M059J (cell line): ENCODE measurements around the gene AANAT. TPM values are rescaled to one million over a fixed set of nuclear protein-coding genes. Genes with fewer than 3 reads are reported as not detected.

Experiments used
- DNase-seq: peaks from one replicate; pipeline ENCODE4 v3.0.0-alpha.2; 2012; ENCODE audit warnings: low read depth
- total RNA-seq: library from RNA; depleted of rRNA; stranded (reverse); fragments of >200 nt; shearing (Covaris generic); gene quantifications from 2 replicates; pipeline ENCODE4 v1.2.3, GENCODE V29; 2014

The AANAT gene
- total RNA-seq, 1 experiment from 2014 or later, result not detected

DNA sequence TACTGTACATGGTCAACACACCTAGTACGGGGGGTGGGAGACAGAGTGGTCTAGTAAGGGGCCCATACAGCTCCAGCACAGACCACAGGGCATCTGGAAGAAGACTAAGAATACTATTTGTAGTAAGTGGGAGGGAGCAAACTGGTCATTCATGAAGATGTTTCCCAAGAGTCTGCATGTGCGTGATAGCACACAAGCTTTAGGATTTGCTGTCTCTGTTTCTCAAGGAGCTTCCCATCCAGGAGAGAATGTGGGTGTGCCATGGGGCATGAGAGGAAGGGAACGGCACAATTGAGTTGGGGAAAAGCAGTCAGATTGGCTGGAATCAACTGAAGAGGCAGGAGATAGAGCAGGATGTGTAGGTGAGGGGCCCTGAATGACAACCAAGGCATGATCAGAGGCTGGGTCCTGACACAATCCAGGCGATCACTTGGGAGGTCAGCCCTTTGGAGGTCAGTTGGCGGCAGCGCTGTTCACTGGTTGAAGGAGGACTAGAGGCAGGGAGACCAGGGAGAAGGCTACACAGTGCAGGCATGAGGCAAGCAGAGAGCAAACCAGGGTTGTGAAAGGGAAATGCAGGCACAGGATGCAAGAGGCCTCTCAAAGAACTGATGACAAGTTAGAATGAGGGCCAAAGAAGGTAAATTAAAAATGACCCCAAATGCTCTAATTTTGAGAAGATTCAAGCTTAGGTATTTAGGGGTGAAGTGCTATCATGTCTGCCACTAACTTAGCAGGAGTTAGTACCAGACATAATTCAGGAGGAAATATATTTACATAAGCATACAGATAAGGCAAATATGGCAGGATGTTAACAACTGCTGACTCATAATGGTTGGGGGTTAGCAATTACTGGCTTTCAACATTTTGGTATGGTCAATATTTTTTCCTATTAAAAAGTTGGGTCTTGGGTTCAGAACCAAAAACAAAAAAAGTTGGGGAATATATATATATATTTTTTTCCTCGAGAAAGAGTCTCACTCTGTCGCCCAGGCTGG, 24.8 kb upstream of the AANAT start:
- no peak for DNase-seq

DNA sequence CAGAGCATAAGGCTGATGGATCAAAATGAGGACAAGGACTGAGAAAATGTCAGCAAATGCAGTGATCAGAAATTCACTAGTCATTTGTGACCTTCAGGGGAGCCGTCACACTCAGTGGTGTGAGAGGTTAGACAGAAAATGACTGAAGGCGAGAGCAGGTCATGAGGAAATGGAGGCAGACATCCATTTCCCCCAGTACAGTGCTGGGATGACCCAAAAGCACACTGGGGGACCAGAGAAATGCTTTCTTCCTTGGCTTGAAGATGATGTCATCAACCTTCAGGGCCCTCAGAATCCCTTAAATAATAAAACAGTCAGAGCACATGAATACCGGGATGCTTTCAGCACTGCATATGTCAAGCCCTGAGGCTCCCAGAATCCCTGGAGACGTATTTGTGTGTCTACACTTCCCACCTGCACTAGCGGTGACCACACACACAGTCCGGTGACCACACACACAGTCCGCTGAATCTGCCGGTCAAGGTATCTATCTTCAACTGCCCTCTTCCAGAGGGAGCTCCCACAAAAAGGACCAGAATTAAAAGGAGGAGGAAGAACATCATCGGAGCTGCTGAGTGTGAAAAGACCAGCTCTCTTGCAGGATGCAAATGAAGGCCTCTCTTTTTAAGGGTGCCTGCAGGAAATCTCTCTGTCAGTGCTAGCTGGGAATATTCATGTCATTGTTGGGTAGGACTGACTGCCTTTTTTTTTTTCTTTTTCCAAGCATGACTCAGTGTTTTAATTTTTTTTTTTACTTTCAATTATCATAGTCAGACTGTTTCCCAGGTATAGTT, 22.7 kb upstream of the AANAT start:
- peak; percentile 73 for DNase-seq

DNA sequence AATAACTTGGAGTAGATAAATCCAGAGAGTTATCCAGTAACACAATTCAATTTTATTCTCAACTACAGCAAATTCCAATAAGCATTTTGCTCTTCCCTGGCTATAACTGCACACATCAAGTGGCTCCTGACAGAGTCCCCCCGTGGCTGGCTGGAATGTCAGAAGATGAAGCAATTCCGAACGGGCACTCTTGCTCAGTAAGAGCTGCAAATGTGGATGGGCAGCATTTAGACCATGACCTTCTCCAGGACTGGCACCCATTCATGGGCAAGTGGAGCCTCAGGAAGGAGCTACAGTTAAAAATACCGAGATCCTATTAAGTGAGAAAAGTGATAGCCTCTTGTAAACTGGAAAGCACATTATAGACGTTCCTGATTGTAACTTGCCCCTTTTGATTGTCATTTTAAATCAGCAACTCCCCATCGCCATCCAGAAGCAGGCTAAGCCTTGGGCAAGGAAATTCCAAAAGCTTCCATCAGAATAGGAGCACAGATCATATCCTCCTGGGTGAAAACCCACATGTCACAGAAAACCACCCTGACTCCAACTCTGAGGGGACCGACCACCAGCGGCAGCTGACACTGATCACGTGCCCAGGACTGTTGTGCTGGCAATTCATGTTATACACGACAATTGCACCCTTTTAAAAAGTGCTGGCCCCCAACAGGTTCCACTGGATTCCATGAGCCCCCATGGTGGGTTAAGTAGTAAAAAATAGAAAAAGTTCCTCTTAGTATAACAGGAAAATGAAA, 21.5 kb upstream of the AANAT start:
- no peak for DNase-seq

DNA sequence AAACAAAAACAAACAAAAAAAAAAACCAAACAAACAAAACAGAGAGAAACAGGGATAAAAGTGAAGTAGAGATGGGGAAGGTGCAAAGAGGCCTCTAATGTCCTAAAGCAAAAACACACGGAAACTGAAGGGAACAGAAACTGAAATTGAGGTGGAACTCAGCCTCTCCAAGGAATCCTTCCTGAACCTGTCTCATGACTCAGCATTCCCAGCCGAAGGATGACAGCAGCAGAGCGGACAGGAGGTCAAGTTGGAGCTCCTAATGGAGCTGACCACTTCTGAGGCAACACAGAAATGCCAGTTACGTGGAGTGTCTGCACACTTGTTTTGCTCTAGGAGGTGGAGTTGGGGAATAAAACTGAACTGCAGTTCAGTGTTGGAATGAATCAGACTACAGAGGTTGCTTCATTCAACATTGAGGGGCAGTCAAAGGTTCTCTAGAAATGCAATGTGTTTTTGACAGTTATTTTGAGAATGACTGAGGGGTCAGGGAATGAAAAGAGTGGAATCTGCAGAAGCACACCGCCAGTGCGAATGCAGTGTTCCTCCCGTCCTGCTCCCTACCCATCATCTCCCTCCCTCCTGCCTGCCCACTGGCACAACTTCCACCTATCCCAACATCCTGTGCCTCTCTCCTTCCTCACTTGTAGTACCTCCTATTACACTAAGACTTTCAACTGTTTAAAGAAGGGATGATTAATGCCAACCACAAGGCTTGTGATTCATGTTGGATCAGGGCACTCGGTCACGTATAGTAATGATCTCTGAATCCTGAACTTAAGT, 20.8 kb upstream of the AANAT start:
- peak; percentile 96 for DNase-seq

DNA sequence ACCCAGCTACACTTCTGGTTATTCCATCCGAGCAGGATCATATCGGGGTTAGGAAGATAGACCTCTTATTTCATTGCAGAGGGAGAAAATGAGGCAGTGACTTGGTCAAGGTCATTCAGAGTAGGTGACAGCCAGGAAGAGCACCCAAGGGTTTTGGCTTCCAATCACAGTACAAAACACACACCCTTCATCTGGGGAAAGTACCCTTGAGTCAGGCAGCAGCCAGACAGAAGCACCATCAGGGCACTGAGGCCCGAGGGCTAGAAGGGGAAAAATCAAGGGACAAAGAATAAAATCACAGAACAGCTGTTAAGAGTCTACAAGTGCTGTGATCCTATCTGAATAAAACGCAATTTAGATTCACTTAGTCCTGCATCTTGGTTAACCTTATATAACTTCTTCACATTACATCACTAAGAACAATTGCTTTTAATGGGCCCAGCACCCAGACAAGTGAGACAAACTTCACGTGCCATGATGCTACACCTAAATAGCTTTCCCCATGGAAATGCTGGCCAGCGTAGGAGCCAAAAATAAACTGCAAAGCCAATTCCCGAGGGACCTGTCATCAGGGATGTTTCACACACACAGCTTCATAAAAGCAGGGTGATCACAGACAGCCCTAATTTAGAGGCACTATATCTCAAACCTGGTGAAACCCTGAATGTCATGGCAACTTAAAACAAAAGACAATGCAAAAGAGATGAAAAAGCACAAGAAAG, 19.3 kb upstream of the AANAT start:
- peak; percentile 75 for DNase-seq

DNA sequence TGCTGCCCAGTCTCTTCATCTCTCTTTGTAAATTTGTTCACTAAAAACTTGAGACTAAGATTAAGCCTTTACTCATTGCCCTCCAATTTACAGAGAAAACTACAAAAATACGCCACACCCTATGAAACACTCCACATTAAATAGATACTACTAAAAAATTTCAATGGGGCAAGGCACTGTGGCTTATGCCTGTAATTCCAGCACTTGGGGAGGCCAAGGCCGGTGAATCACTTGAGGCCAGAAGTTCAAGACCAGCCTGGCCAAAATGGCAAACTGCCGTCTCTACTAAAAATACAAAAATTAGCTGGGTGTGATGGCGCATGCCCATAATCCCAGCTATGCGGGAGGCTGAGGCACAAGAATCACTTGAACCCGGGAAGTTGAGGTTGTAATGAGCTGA, 18.3 kb upstream of the AANAT start:
- DNase-seq, result peak; percentile 46

DNA sequence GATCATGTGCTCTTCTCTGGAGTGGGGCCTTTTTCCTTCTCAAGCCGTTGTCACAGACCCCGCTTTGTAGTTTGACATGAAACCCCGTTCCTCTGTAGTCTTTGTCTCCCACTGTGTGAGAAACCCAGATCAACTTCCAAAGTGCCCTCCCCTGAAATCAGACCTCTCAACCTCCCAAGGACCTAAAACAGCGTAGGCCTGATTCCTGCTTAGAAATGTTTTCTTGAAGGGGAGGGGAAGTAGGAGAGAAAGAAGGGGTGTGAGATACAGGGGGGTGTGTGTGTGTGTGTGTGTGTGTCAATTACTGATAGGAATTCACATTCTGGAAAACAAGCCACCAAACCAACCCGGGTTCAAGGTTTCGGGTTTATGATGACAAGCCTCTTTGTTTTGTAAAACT, 15.9 kb upstream of the AANAT start:
- no peak for DNase-seq

DNA sequence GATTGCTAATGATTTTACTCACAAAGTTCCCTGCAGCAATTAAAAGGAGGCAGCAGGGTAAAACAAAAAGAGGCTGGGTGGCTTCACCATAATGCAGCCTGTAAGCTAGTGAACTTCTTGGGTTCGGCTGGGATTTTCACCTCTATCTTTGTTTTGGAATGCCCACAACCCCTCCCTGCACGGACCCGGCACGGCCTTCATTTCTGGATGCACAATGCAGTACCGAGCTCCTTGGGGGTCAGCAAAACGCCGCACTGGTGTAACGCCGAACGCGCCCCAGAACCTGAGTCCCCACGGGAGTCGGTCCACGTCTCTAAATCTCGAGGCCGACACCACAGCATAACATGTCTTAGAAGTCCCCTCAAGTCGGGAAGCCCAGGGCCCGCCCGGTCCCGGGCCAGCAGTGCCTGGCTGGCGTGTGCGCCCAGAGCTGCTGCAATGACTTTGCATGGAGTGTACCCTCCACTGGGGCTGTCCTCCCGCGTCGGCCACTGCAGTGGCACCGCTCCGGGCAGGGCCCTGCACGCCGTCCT, 15.2 kb upstream of the AANAT start:
- DNase-seq, result no peak

DNA sequence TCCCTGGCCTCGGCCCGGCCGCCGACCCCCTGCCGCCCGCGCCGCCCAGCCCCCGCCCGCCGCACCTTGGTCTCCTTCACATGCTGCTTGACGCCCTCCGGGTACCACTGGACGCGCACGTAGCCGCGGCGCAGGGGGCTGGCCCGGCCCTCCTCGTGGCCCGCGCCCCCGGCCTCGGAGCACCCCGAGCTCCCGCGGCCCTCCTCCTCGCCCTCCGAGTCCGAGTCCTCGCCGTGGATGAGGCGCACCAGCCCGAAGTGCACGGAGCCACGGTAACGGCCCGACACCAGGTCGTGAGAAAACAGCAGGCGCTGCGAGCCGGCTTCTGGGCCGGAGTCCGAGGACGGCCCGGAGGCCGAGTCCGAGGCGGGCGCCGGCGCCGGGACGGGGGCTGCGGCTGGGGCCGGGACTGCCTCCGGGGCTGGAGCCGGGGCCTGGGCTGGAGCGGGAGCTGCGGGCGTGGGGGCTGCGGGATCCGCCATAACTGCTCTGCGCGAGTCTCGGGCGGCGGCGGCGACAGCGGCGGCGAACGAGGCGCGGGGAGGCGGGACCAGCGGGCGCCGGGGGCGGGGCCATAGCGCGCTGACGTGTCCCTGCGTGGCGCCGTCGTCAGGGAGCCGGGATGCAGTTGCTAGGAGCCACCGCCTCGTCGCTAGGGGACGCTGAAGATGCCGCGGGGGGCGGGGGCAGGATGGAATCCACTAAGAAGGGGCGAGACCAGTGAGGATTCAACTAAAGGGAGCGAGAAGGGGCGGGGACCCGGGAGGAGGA, 14.6 kb upstream of the AANAT start, which contains the start of gene UBE2O:
Gene UBE2O (minus strand): TSS at position 493 of the 771 bp plus-strand sequence. CDS start 11 bp downstream, at position 482.
- DNase-seq, result peak; percentile 77

DNA sequence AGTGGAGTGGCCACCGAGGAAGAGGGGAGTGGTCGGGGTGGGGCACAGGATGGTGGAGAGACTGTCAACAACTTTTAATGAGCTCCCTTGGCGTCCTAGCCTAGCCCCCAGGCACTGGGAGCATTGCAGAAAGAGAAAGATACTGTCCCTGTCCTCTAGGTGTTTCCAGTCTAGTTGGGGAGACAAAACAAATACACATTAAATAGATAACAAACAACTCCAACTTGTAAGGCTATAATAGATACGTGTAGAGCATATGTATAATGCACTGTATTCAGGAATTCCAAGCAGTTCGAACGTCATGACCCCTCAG, 14.0 kb upstream of the AANAT start:
- DNase-seq, result no peak

DNA sequence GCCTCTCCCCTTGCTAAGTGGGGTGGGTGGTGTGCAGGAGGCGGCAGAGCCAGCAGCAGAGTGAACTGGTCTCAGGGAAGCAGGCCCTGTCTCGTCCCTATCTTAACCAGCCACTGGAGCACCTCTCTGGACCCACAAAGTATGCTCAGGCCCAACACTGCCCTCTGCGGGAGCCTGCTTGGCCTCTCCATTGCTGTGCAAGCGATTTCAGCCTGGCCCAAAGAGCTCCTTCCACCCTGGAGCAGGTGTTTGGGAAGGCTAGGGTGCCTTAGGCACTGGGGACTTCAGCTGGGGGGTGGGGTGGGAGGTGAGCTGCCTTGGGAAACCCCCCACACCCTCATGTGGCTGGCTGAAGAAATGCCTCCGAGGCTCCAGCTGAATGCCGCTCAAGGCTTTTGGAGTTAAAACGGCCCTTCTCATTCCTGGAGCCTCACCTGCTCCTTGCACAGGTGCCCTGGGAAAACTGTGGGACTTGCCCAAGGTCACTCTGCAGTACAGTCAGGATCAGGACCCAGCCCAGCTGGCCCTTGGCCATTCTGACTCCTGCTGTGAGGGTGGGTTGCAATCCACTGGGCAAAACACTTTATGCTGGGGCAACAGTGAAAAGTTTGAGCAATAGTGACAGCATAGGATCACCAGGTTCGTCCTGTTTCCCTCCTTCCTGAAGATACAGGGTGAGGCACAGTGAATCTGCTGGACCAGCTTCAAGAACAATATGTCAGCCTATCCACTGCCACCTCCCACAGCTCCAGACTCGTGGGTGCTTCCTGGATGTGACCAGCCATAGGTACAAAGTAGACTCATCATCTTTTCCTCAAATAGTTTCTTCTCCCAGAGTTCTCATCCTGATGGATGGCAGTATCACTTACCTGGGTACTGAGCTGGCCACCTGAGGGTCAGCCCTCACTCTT, 8.6 kb upstream of the AANAT start:
- DNase-seq, result peak; percentile 67

DNA sequence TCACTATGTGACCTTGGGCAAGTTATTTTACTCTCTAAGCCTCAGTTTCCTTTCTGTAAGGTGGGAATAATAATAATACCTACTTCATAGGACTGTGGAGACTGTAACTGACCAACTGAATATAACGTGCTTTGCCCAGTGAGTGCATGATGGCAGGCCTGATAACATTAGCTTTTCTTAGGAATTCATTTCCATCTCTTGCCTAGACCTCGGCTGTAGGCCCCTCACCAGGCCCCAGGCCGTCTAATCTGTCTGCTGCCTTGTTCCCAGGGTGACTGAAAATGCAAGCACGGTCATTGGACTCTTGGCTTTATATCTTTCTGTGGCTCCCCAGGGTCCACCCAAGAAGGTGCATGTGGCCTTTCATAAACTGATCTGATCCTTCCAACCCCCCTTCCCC, 7.7 kb upstream of the AANAT start:
- DNase-seq, result no peak

DNA sequence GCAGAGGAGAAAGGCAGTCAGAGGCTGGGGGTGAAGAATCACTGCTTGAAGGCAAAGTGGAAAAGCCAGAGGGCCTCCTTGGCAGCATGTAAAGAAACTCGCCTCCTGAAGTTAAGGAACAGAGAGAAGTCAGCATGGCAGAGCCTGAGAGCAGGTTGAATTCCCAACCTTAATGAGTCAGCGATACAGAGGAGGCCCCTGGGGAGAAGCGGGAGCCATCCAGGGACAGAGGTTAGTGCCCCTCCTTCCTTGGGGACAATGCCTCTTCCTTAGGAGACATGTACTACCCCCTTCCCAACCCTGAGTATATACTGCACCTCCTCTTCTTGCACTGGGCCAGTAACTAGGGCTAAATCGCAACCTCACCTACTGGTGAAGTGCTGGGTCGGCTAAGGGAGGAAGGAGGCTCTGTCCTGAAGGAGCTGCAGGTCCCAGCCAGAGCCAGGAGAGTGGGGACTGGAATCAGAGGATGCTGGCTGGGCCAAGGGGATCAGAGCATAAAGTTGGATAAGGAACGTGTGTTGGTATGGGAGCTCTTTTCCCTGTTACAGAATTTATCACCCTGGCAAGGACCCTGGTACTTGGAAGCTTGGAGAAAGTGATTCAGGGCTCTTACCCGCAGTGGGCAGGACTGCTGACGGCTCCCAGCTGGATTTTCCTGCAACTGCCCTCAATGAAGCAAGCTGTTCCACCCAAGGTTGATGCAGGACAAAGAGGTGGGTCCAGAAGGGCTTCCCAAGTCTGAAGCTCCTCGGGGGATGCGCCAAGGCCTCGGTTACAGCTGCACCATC, 5.4 kb upstream of the AANAT start:
- no peak for DNase-seq

DNA sequence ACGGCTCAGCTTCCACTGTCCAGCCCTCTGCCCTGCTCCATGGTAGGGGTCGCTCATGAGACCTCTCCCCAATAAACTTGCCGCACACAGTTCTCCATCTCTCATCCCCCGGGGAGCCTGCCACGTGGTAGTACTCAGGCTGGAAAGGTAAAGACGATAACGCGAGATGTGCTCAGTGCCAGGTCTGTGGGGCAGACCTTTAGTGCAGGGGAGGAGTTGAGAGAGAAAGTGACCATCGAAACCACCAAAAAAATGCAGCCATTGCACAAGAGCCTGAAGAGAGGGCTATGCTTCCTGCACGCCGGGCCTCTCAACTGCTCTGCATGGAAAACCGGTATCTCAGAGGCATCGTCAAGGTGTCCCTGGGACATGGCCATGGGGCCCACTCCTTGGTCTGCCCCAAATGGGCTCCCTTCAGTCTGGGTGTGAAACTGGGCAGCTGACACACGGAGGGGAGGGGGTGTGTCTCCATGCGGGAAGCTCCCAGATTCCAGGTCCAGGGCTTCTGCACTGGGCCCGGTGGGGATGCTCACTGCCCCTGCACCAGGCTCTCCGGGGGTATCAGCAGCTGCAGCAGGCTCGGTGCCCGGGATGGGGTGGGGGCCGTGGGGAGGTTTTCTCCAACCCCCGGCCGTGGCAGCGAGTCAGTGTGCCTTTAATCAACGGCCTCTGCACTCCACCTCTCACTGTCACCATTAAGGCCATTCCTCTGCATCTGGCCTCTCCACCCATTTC, 4.7 kb upstream of the AANAT start:
- DNase-seq, result no peak

DNA sequence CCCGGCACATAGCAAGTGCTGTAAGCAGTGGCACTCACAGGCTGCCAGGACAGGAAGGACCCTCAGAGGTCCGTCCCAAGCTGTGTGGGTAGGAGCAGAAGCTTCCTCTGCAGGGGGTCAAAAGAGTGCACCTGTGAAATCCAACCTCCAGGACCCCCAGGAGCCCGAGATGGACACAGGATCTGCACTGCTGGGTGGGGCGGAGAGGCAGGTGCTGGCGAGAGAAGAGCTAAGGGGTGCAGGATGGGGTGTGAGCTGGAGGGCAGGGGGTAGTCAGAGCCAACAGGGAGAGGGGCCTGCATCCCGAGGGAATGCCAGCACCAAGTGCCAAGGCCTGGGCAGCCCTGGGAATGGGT, 650 bp upstream of the AANAT start:
- no peak for DNase-seq

DNA sequence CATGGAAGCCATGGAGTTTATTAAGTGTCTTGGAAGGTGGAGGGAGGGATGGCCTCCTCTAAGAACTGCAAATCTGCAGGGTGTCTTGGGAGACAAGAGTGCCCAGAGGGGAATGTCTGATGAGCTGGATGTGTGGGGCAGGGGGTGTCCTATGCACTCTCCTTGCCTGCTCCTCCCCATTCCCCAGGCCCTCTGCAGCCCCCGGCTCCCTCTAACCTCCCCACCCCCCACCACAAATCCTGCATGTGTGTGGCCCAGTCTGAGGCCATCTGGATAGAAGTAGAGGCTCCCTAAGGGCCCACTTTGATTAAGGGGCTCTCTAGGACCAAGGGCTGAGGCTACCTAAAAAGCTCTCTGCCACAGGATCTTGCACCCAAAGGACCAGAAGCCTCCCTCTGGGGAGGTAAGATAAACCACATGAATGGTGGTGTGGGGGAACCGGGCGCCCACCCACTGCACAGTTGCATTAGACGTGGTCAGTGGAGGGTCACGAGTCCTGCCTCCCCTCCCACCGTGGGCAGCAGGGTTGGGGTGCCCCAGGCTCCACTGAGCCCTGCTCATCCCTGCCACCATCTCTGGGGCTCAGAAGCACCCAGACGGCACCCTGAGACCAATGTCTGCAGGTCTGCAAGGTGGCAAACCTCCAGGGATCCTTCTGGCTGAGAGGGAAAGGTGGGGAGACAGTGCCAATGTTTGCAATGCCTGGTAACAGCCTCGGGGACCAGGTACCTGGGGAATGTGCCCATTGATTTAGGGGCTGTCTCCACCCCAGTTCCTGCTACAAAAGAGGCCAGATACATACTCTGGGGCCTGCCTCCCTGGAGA, 618 bp downstream of the AANAT start:
- DNase-seq, result no peak
